Left hindlimb (tissue), 1 donor: Measurements from ENCODE around the gene GAST.
A peak's percentile ranks its signal among the peaks of the same experiment; 100 is the strongest.

Experiments
- DNase-seq: peaks from one replicate; pipeline ENCODE4 v3.0.0-alpha.2; 2018

Gene GAST

DNA sequence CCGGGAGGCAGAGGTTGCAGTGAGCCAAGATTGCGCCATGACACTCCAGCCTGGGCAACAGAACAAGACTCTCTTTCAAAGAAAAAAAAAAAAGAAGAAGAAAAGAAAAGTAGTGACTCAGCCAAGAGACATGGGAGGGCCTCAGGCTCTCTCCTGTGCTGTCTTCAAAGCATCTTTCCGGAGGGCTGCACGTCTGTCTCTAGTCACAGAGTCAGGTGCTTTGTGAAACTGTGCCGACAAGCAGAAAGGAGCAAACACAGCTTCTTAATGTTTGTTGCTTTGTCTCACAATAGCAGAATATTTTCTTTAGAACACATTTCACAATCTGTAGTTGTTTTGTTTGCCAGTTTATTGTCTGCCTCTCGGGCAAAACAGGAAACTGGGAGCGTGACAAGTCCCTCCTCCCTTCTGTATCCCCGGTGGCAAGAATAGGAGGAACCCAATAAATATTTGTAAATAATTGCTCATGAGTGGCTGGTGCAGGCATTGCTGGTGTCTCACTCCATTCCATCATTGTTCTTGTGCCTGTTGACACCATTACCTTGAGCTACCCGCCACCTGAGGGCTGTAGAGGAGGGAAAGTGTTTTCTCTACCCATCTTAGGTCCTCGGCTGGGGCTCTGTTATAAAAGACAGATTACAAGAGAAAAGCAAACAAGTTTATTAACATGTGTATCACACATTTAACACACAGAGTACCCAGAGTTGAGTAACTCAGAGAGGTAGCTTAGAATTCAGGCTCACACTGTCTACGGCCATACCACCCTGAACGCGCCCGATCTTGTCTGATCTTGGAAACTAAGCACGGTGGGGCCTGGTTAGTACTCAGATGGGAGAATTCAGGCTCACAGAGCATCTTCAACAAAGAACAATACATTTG is 5.5 kb downstream of the GAST start:
- no peak for DNase-seq

DNA sequence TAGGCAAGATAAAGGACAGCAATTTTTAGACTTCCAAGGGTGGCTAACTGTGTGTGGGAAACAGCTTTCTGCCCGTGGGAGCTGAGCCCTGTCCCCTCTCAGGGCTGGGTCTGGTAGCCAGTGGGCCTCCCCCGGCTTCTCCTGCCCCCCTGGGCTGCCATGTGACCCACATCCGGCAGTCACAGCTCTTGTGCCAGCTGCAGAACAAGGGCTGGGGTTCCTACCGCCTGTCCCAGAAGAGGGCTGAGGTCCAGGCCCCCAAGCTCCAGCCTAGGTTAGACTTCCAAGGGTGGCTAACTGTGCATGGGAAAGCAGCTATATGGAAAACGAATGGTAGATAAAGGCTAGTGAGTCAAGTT is 6.1 kb downstream of the GAST start:
- no peak for DNase-seq

DNA sequence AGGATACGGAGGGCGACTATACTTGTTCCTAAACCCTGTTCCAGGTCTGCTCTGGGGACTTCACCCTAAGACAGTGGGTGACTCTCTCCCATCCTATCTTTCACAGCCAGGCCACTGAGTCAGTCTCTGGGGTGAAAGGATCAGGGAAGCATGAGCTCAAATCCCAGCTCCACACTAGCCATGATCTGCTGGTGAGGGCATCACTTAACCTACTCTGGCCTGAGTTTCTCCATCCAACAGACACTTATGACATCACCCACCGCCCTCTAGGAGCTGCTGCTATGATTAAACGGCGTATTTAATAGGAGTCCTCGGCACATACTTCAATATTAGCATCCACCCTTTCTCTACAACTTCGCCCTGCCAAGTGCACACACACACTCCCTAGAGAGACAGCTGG is 10.1 kb downstream of the GAST start:
- DNase-seq, result no peak

DNA sequence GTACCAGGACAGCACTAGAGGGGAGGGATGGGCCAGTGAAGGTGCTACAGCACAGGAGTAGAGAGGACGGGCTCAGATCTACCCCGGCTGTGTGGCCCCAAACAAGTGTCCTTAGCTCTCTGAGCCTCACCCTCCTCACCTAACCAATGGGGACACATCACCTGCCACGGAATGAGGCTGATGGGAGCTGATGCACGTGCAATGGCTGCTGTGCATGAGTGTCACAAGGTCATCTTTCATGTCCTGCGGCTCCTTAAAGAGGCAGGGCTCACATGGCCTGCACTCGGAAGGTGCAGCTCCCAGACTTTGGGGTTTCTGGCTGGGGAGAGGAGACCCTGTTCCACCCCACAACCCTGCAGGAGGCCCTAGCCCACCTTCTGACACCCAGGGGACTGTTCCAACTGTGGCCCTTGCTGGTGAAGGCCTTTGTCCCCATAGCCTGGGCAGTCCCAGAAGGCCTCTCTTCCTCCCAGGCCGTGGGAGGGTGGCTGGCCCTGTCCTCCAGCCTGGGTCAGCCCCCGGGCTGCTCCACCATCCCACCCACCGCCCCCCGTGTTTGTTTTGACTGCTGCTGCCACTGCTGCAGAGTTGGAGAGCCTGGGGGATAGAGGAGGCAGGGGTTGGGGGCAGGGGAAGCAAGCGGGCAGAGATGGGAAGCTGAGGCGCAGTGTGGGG is 11.8 kb downstream of the GAST start:
- no peak for DNase-seq

DNA sequence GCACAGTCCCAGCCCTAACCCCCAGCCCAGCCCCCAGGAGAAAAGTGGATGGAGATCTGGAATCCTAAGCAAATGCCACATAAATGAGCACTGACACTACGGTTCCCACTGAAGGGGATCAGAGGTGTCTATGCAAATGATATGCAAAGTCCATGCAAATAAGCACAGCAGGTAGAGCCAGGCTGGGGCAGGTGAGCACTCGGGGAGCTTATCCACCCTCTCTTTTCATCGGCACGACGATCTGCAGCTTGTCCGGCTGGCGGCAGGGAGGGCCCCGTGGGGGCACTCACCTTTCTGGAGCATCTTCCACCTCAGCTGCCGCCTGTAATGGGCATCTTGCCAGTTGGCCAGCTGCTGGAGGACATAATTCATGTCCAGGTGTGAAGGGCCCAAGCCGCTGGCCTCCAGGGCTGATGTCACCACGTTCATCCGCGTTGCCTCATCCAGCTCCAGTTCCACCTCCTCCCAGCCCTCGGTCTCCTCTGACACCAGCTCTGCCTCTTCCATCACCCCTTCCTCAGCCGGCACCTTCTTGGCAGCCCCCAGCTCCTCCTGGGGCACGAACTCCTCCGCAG is 12.4 kb downstream of the GAST start:
- no peak for DNase-seq

DNA sequence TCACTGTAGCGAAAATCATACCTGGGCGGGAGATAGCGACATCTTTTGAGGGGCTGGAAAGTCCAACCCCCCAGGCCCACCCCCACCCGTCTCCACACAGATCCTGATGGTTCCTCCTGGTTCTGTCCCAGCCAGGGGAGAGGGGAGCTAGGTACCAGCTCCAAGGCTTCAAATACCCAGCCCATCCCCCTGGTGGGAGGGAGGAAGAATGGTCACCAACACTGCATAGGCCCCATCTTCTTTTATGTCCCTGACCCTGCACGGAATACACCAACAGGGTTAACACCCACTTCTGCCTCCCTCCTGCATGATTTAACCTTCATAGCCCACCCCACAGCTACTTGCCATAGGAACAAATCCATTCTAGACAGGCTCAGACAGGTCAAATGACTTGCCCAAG is 13.0 kb downstream of the GAST start:
- DNase-seq, result no peak

DNA sequence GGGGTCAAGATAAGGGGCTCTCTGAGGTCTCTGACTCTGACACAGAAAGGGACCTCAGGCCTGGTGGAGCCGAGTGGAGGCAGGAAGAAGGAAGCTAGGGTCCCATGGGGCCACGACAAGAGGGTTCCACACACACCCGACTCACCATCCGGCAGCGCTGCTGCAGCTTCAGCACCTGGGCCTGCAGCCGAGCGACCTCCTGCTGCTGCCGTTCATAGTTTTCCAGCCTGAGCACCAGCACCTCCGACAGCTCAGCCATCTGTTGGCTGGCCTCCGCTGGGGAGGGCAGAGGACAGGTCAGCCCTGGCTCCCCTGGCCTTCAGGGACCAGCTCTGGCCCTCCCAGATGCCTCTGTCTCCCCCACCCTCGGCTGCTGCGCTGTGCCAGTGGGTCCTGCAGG is 15.9 kb downstream of the GAST start:
- no peak for DNase-seq

DNA sequence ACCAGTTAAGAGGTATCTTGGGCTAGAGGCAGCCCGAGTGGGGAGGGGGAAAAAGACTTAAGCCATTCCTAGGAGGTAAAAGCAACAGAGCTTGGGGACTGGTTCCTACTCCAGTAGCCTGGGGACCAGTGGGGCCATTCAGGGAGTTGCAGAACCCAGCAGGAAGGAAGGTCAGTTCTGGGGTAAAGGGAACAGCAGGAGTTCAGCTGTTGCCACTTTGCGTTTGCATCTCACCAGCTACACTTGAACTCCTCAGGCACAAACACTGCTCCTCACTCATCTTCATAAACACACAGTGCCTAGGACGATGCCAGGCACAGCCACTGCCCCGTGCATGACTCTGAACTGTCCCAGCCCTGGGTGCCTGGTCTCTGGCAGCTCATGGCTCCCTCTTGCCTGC is 18.3 kb downstream of the GAST start:
- no peak for DNase-seq

DNA sequence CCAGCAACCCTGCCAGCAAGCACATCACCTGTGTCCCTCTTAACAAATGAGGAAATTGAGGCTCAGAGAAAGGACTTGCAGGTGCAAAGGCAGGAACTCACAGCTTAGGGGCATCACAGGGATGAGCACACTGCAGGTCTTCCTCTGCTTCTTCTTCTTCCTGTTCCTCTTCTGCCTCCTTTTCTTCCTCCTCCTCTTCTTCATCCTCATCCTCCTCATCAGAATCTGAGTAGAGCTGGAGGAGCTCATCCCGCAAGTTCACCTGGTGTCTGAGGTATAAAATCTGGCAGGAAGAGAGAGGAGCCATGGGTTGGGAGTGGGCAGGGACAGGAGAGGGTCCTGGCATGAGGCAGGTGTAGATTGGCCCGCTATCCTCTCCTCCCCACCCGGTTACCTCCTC is 19.7 kb downstream of the GAST start:
- DNase-seq, result no peak

DNA sequence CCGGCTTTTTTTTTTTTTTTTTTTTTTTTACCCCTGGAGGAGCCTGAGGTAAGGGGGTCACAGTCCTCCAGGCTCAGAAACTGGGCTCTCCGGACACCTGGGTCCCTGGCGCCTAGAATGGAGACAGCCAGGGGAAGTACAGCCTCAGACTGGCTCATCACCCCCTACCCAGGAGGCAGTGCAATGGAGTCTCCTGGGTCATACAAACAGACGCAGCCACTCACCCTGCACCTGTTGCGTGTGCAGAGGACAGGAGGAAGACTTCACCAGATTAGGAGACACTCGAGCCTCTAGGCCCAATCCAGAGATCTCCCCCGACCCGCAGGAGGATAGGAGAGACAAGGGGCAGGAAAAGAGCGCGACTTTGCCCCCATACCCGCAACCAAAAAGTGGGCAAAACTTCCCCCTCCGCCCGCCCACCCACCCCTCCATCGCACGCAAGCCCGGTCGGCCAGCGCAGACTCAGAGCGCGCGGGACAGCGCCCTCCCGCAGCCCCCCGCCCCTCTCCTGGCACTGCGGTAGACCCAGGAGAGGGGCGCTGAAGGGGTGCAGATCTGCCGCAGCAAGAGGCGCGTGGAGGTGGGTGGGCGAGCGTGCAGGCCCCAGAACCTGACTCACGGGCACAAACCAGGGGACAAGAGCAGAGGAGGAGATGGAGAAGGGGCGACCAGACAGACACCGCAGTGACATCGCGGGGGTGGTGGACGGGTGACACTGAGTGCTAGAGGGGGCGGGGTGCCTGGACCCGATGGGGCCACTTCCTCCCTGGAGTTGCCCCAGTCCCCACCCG is 21.4 kb downstream of the GAST start:
- no peak for DNase-seq

DNA sequence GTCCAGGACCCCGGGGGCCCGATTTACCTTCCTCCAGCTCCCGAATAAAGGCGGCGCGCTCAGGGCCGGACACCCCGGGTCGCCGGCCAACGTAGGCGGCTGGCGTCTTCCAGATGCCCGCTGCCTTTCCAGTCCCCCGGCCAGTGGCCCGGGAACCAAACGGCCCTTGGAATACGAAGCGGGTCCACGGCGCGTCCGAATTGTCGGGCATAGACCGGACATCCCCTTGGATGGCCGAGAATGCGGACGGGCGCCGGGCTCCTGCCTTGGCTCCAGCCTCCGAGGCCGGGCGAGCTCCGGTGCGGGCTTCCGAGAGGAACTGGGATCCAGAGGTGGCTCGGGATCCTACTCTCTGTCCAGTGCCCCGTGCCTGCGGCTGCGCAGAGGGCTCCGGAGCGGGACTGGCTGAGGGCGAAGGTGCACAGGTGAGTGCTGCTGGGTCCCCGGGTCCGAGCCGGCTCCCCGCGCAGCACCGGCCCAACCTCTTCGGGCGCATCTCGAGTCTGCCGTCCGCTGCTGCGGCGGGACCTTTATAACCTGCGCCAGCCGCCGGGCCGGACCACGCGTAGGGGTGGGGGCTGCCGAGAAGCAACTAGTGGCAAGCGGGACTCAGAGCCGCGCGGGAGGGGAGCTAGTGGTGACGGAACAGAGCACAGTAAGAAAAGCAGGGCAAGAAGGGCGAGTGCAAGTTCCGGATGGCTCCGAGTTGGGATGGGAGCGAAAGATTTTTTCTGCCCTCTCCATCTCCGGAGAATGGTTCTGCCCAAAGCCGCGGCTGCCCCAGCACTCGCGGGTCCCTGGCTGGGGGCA is 22.2 kb downstream of the GAST start, which contains the start of gene HAP1:
Gene HAP1 (minus strand): TSS at position 505 of the 810 bp plus-strand sequence. CDS start 9 bp downstream, at position 496.
- no peak for DNase-seq

DNA sequence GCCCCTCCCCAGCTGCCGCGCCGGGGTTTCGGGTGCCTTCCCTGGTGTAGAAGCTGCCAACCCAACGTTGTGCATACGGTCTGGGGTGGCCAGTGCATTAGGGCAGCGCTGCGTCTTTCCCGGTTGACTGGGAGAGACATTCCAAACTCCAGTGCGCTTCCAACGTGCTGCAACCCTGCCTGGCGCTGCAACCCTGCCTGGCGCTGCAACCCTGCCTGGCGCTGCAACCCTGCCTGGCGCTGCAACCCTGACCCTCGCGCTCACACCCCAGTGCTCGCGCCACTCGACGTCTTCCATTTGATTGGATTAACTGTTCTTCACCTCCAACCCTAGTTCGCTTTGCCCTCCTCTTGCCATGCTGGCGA is 22.8 kb downstream of the GAST start:
- peak; percentile 23 for DNase-seq

DNA sequence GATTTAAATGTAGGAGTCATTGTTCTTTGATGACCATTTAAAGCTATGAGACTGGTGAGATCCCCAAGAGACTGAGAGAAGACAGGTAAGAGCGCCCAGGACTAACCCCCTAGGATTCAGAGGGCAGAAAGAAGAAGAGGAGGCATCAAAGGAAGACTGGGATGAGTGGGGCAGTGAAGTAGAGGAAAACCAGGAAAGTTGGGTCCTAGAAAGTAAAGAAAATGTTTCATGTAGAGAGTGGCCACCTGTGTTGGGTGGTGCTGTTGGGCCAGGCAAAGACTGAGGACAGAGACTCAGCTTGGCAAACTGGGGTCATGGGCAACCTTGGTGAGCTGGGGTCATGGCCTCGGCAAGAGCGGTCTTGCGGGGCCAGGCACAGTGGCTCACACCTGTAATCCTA is 23.6 kb downstream of the GAST start:
- no peak for DNase-seq

DNA sequence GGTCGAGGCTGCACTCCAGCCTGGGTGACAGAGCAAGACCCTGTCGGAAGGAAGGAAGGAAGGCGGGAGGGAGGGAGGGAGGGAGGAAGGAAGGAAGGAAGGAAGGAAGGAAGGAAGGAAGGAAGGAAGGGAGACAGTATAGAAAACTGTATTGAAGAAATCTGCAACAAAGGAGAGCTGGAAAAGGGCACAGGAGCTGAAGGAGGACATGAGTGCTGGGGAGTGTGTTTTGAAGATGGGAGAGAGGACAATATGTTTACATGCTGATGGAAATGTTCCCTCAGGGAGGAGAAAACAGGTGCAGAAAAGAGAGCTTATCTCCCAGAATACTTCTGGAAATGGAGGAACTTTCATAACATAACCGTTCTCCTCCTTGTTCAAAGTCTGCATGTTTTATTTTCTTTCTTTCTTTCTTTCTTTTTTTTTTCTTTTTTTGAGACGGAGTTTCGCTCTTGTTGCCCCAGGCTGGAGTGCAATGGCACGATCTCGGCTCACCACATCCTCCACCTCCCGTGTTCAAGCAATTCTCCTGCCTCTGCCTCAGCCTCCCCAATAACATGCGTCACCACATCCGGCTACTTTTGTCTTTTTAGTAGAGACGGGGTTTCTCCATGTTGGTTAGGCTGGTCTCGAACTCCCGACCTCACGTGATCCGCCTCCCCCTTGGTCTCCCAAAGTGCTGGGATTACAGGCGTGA is 25.0 kb downstream of the GAST start:
- DNase-seq, result no peak

DNA sequence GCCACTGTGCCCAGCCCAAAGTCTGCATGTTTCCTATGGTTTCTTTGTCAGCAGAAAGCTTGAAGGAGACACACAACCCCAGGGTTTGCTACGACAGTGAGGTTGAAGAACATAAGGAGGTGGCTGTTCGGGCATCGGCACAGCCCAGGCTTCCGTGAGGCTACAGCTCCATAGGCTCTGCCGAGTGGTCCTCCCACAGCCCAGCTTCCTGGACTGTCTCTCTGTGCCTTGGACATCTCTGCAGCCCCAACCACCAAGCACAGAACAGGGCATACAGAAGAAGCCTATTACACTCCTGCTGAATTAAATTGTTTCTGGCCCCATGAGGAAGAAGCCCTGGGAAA is 25.5 kb downstream of the GAST start:
- DNase-seq, result no peak

DNA sequence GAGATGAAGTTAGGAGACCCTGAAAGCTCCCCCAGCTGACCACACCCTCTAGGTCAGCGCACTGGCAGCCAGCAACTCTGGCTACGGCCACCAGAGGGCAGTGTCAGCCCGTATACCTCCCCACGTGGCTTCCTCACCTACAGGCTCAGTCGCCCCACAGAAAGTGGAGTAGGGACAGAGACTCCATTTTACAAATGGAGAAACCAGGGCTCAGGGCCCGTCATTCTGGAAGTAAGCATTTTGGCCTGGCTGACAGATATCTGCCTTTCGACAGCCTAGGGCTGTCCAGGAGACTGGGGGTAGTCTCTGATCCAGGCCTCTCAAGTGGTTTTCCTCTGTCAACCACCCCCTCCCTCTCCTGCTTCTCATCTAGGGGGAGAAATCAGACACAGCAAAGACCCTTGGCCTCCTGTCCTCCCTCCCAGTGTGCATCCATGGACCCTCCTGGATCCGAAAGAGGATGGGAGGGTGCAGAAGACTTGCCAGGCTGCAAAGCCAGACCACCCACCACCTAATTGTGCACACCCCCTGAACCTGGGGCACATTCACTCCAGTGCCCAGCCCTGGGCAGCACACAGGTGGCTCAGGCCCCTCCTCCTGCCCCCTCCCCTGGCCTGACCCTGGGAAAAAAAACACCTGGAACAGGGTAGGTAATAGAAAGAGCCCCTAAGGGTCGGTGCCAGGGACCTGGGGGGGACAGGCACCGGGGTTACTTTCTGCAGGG is 26.1 kb downstream of the GAST start:
- peak; percentile 81 for DNase-seq

DNA sequence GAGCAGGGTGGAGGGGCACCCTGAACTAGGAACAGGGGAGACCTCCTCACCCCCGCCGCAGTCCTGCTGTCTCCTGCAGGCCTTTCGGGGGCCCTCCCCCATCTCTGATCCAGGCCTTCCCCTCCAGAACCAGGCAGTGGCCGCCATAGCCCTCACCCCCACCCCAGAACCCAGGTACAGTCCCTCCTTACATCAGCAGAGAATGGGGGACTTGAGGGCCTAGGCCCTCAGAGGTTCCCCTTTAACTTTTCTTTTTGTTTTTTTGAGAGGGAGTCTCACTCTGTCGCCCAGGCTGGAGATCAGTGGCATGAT is 26.6 kb downstream of the GAST start:
- no peak for DNase-seq

DNA sequence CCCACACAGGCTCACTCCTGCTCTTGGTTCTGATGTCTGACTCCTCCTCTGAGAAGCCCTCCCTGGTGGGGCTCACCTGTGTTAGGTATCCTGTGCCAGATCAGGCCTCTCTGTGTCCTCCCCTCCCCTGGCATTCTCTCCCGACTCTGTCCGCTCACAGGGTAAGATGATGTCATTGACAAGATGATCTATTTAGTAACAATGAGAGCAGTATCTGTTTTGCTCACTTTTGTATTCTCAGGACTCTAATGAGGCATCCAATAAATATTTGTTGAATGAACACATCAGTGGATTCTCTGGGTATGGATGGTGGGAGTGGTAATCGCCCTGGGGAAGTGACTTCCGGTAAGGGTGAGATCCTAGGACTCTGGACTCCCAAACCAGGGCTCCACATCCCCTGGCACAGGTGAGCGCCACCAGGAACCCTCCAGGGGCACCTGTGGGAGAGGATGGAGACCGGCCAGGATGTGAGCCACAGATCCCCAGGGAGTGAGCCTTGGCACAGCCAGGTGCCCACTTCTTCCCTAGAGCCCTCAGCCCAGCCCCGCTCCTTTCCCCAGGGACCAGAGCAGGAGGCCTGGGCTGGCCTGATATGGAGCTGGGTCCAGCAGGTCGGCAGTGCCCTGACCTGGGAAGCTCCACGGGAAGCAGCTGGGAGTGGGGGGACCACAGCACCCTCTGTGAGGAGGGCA is 27.7 kb downstream of the GAST start:
- DNase-seq, result peak; percentile 18

DNA sequence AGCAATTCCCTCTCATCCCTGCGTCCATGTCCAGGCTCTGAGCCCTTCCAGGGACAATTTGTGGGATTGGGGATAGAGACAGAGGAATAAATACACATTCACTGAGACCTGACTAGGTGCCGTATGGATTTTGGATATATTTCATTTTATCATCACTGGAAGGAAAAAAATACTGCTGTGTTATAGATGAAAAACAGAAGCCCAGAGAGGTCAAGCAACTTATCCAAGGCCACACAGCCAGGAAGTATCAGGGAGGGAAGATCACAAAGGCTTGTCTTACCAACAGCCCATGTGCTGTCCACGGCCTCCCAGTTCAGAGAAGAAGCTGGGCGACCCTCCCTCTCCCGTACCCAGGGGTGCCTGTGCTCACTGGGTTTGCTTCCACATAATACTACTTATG is 28.4 kb downstream of the GAST start:
- DNase-seq, result no peak

DNA sequence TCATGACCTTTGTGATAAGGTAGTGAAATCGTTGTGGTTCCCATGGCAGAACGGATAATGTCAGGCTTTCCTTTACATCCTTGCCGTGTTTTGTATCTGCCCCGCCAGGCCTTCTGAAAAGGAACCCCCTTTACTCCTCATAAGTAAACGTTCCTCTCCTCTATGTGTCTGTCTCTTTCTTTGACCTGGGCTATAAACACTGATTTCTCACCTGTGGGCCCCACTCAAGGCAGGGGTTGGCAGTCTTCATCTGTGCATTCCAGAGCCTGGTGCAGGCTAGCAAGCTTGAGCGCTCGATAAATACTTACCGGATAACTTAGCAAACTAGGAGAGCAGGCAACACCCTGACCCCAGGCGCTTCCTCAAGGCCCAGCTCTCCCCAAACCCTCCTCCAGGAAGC is 29.6 kb downstream of the GAST start:
- DNase-seq, result no peak

DNA sequence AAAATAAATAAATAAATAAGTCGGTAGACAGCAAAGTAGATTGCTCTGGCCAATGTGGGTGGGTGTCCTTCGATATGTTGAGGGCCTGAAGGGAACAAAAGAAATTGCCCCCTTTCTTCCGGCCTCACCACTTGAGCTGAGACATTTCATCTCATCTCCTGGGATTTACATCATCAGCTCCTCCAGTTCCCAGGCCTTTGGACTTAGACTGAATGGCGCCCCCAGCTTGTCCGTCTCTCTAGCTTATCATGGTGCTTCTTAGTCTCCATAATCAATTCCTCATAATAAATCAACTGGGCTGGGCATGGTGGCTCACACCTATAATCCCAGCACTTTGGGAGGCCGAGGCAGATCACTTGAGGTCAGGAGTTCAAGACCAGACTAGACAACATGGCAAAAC is 36.1 kb downstream of the GAST start:
- peak; percentile 12 for DNase-seq
